ENCODE data around the gene CRAT.

The CRAT gene

GRCh38 chr9:129103595-129103965, 7.0 kb downstream of the CRAT start:
- no peak for DNase-seq (ENCODE audit: low read depth in 1 of 2, low spot score in 1 of 2)
- no peak for TF ChIP-seq POLR2AphosphoS5 (IDR thresholded peaks at IDR 0.05; ENCODE audit: low read depth)
- TF ChIP-seq CTCF (IDR thresholded peaks at IDR 0.05; ENCODE audit: insufficient read depth, low read length), result no peak
- no peak for TF ChIP-seq GABPA (IDR thresholded peaks at IDR 0.05; ENCODE audit: low read depth)
- TF ChIP-seq SPI1 (IDR thresholded peaks at IDR 0.05; ENCODE audit: borderline replicate concordance, low read depth), result no peak
- no peak for TF ChIP-seq REST (IDR thresholded peaks at IDR 0.05; ENCODE audit: insufficient replicate concordance, low read depth)
- Histone ChIP-seq H3K4me3 (replicated peaks; ENCODE audit: insufficient read depth, low read length) (no peak overlapping the region), H3K27ac (replicated peaks) (no peak overlapping the region), H3K27me3 (ENCODE audit: insufficient read depth, poor library complexity, severe bottlenecking) (no peaks in the 10 kb centered on the region)

- DNase-seq (ENCODE audit: low read depth in 1 of 2, low spot score in 1 of 2), result peak; percentile 15 to 63
- Histone ChIP-seq H3K4me3 (replicated peaks; ENCODE audit: insufficient read depth, low read length) (no peak overlapping the region), H3K27ac (replicated peaks) (no peak overlapping the region), H3K27me3 (ENCODE audit: insufficient read depth, poor library complexity, severe bottlenecking) (no peaks in the 10 kb centered on the region)
- TF ChIP-seq CTCF (IDR thresholded peaks at IDR 0.05; ENCODE audit: insufficient read depth, low read length) (peak; percentile 20), REST (IDR thresholded peaks at IDR 0.05; ENCODE audit: insufficient replicate concordance, low read depth) (no peak)
Measured at GRCh38 chr9:129102791-129103594, 7.6 kb downstream of the CRAT start.

- Histone ChIP-seq H3K27me3 (ENCODE audit: insufficient read depth, poor library complexity, severe bottlenecking) (no peaks in the 10 kb centered on the region), H3K27ac (replicated peaks) (no peak overlapping the region), H3K4me3 (replicated peaks; ENCODE audit: insufficient read depth, low read length) (no peak overlapping the region)
- TF ChIP-seq POLR2AphosphoS5 (IDR thresholded peaks at IDR 0.05; ENCODE audit: low read depth), result no peak
- TF ChIP-seq CTCF (IDR thresholded peaks at IDR 0.05; ENCODE audit: insufficient read depth, low read length), result no peak
- TF ChIP-seq SPI1 (IDR thresholded peaks at IDR 0.05; ENCODE audit: borderline replicate concordance, low read depth), result no peak
- no peak for TF ChIP-seq REST (IDR thresholded peaks at IDR 0.05; ENCODE audit: insufficient replicate concordance, low read depth)
- TF ChIP-seq GABPA (IDR thresholded peaks at IDR 0.05; ENCODE audit: low read depth), result no peak
- DNase-seq (ENCODE audit: low read depth in 1 of 2, low spot score in 1 of 2), result no peak
Measured at GRCh38 chr9:129102095-129102525, 8.5 kb downstream of the CRAT start.
